Measurements from ENCODE around the gene GLDC. TPM values are rescaled to one million over a fixed set of nuclear protein-coding genes. Genes with fewer than 3 reads are reported as not detected.
"Not testable (repeated sequence)": the region's sequence is repeated elsewhere in the genome, so short reads cannot be mapped to it uniquely, and the experiment has no call there.

Gene GLDC
- polyA plus RNA-seq, 3 donors, result 21.4 to 24.1 (median 22.2) TPM

GRCh38 chr9:6665628-6666027 is 20.1 kb upstream of the GLDC start:
- DNase-seq (ENCODE audit: low read depth in 3 of 3, low spot score in 2 of 3), result no peak

DNA sequence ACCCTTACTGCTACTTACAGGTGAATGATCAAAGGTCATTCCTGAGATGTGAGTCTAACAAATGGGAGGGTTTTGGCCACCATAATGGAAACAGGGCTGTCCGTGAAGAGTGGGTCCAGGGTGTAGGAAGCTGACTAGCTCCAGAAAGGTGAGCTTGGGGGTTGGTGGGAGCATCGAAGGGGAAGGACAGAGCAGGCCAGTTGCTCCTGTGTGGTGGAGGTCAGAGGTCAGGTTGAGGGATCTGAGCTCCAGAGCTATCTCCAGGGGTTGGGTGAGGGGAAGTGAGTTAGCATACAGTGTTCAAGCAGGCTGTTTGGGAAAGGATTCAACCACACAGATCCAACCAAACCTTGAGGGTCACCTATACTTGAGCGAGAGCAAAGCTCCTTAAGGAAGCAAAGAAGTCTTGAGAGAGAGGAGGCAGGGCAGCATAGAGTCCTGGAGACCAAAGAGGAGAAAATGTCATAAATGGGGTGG is 18.7 kb upstream of the GLDC start:
- no peak for DNase-seq (ENCODE audit: low read depth in 3 of 3, low spot score in 2 of 3)

GRCh38 chr9:6660512-6660911 is 15.0 kb upstream of the GLDC start:
- no peak for DNase-seq (ENCODE audit: low read depth in 3 of 3, low spot score in 2 of 3)

DNA sequence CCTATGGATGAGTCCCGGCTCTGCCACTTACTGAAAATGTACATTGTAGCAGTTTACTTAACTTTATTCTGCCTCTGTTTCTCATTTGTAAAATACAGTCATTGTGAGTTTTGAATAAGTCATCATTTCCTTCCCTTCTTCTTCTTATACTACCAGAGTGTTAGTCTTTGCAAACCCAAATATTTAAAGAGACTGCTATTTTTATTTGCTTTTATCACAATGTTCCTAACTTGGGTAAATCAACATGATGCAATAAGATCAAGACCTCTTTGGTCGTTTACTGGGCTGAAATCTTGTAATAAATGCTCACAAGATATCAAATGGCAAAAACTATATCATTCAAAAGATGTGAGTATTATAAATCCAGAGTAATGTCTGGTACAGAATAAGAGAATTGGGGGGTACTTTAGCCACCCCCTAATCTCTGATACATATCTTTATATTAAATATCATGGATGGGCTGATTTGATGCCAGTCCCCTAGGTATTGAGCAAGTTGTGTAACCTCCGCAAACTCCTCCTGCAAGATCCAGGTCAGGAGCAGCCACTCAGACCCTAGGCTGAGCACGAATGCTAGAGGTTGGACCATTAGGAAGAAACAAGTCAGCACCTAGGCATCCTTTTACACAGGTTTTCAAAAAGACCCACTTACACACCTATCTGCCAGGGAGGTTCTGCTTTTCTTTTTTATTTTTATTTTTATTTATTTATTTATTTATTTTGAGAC is 13.3 kb upstream of the GLDC start:
- DNase-seq (ENCODE audit: low read depth in 3 of 3, low spot score in 2 of 3), result no peak

- DNase-seq (ENCODE audit: low read depth in 3 of 3, low spot score in 2 of 3), result no peak
Observed at GRCh38 chr9:6656614-6657300, 11.2 kb upstream of the GLDC start.

DNA sequence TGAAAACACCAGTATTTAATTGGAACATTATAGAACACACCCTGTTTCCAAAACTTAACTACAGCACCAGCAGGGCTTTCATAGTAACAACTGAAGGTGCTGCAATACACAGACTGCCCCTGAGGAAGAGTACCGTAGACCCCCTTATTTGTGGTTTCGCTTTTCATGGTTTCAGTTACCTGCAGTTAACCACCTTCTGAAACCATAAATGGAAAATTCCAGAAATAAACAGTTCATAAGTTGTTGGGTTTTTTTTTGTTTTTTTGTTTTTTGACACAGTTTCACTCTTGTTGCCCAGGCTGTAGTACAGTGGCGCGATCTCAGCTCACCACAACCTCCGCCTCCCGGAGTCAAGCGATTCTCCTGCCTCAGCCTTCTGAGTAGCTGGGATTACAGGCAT is 9.5 kb upstream of the GLDC start:
- DNase-seq (ENCODE audit: low read depth in 3 of 3, low spot score in 2 of 3), result no peak

- DNase-seq (ENCODE audit: low read depth in 3 of 3, low spot score in 2 of 3), result no peak
Observed at GRCh38 chr9:6646293-6646636, 736 bp upstream of the GLDC start.

DNA sequence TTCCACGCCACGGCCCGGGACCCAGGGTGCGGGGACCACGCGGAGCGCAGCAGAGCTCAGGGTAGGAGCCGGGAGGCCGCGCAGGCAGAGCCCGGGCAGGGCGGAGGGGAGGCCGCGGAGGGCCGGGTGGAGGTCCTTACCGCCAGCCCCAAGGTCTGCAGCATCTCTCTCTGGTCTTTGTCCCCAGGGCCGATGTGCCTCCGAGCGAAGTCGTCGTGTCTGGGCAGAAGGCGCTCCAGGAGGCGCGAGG is 499 bp downstream of the GLDC start:
- DNase-seq (ENCODE audit: low read depth in 3 of 3, low spot score in 2 of 3), result not testable (repeated sequence)

- DNase-seq (ENCODE audit: low read depth in 3 of 3, low spot score in 2 of 3), result no peak
Observed at GRCh38 chr9:6644346-6645104, 1.0 kb downstream of the GLDC start.

DNA sequence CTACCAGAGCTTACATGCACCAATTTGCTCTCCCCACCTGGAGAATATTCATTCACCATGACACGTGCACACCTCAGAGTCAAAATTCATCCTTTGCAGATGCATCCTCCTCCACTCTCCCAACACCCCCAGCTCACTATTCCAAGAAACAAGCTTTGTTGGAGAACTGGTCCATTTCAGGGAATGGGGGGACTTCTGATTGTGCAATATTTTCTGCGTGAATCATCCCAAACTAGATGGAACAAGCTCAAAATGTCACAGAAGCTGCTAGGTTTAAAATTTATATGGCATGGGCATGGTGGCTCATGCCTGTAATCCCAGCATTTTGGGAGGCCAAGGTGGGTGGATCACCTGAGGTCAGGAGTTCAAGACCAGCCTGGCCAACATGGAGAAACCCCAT is 3.6 kb downstream of the GLDC start:
- no peak for DNase-seq (ENCODE audit: low read depth in 3 of 3, low spot score in 2 of 3)

DNA sequence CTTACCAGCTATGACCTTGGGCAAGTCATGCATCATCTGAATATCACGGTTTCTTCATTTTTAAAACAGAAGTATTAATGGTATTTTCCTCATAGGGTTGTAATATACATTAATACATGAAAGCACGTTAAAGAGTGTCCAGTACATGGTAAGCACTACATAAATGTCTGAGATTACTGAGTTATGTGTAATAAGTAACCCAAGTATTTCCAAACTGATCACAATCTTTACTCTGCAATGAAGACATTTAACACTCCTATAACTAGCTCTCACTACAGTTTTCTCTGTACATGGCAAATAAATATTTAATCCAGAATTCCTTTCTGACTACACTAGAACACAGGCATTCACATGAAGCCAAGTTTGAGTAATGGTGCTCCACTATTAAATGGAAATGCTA is 4.0 kb downstream of the GLDC start:
- DNase-seq (ENCODE audit: low read depth in 3 of 3, low spot score in 2 of 3), result no peak

GRCh38 chr9:6641056-6641455 is 4.5 kb downstream of the GLDC start:
- no peak for DNase-seq (ENCODE audit: low read depth in 3 of 3, low spot score in 2 of 3)

- no peak for DNase-seq (ENCODE audit: low read depth in 3 of 3, low spot score in 2 of 3)
Observed at GRCh38 chr9:6640268-6641051, 5.1 kb downstream of the GLDC start.

- DNase-seq (ENCODE audit: low read depth in 3 of 3, low spot score in 2 of 3), result no peak
Observed at GRCh38 chr9:6639622-6640021, 5.9 kb downstream of the GLDC start.

GRCh38 chr9:6634444-6634843 is 11.1 kb downstream of the GLDC start:
- DNase-seq (ENCODE audit: low read depth in 3 of 3, low spot score in 2 of 3), result no peak

GRCh38 chr9:6633378-6633777 is 12.2 kb downstream of the GLDC start:
- DNase-seq (ENCODE audit: low read depth in 3 of 3, low spot score in 2 of 3), result no peak

GRCh38 chr9:6632516-6633183 is 12.9 kb downstream of the GLDC start:
- DNase-seq (ENCODE audit: low read depth in 3 of 3, low spot score in 2 of 3), result no peak

DNA sequence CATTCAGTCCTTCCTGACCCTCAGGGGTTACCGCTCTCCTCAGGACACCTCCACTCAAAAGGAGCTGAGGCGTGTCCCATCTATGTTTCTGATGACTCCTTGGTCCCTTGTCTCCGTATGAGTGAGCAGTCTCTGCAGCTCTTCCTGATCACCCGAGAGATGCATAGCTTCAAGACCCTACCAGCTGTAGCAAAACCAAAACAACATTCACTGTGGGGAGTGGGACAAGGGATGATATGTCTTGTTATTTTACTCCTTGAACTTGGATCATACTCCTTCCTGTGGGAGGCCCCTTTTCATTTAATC is 14.4 kb downstream of the GLDC start:
- no peak for DNase-seq (ENCODE audit: low read depth in 3 of 3, low spot score in 2 of 3)

DNA sequence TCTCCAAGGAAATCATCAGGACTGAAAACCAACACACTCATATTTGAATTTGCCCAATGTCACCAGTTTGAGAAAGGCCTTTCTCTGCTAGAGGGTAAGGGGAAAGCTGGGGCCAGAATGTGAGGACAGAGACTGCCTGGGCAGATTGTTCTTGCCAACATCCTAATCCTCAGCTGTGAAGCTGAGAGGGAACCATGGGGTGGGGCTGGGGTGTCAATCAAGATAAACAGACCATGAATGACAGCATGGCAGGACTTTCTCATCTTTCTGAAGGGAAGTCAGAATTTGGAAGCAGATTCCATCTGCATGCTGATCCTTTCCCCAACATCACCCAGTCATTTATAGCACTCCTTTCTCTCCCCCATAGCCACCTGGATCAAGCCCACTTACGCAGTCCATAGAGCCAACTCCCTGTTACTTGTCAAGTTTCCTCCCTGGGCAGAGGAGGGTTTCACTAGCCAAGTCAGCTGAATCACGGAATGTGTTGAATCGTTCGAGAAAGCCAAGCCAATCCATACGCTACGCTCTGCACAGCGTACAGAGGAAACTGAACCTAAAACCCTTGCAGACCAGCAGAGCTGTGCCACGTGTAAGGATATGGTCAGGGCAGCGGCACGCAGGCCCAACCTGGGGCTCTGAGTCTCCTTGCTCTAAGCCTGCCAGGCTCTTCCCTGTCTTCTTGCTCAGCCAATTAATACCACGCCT is 14.9 kb downstream of the GLDC start:
- DNase-seq (ENCODE audit: low read depth in 3 of 3, low spot score in 2 of 3), result no peak

GRCh38 chr9:6628704-6629103 is 16.8 kb downstream of the GLDC start:
- no peak for DNase-seq (ENCODE audit: low read depth in 3 of 3, low spot score in 2 of 3)
